ENCODE data around the gene ADRB1.
A peak's percentile ranks its signal among the peaks of the same experiment; 100 is the strongest.

Gene ADRB1

GRCh38 chr10:114043532-114044246 is at the start of gene ADRB1:
Gene ADRB1, plus strand, starts transcription at chr10:114043866. Its CDS starts 267 bp downstream, at chr10:114044133.
- DNase-seq = peak; percentile 50

- no peak for DNase-seq
Measured at GRCh38 chr10:113995201-113995600, 48.5 kb upstream of the ADRB1 start.

GRCh38 chr10:113997428-113997827 is 46.2 kb upstream of the ADRB1 start:
- no peak for DNase-seq

- DNase-seq = no peak
Measured at GRCh38 chr10:113999531-113999930, 44.1 kb upstream of the ADRB1 start.

GRCh38 chr10:114000457-114001010 is 43.1 kb upstream of the ADRB1 start:
- DNase-seq = no peak

GRCh38 chr10:114002422-114002821 is 41.2 kb upstream of the ADRB1 start:
- DNase-seq = no peak

- no peak for DNase-seq
Measured at GRCh38 chr10:114003161-114003941, 40.3 kb upstream of the ADRB1 start.

- DNase-seq = no peak
Measured at GRCh38 chr10:114009281-114009996, 34.2 kb upstream of the ADRB1 start.

- no peak for DNase-seq
Measured at GRCh38 chr10:114010316-114010715, 33.4 kb upstream of the ADRB1 start.

GRCh38 chr10:114012650-114013049 is 31.0 kb upstream of the ADRB1 start:
- DNase-seq = no peak

GRCh38 chr10:114015708-114016107 is 28.0 kb upstream of the ADRB1 start:
- no peak for DNase-seq

- DNase-seq = no peak
Measured at GRCh38 chr10:114017271-114017670, 26.4 kb upstream of the ADRB1 start.

GRCh38 chr10:114017873-114018272 is 25.8 kb upstream of the ADRB1 start:
- DNase-seq = no peak

- DNase-seq = no peak
Measured at GRCh38 chr10:114019226-114019625, 24.4 kb upstream of the ADRB1 start.

- DNase-seq = no peak
Measured at GRCh38 chr10:114021154-114021553, 22.5 kb upstream of the ADRB1 start.

- peak; percentile 82 for DNase-seq
Measured at GRCh38 chr10:114021717-114022680, 21.7 kb upstream of the ADRB1 start.

- peak; percentile 78 for DNase-seq
Measured at GRCh38 chr10:114022766-114023597, 20.7 kb upstream of the ADRB1 start.

GRCh38 chr10:114024876-114025610 is 18.6 kb upstream of the ADRB1 start:
- DNase-seq = peak; percentile 62

GRCh38 chr10:114025611-114026130 is 18.0 kb upstream of the ADRB1 start:
- no peak for DNase-seq

Measured in fibroblast of skin of right biceps (primary cell).